Activated T-helper 9 cell treated with anti-CD3 and anti-CD28 coated beads, Interleukin-2, amount 50 U/mL, for 16 hours (primary cell): ENCODE measurements around the gene KANK4.

Experiments used
- DNase-seq: peaks from one replicate; pipeline ENCODE4 v3.0.0-alpha.2; 2020; ENCODE audit warnings: low read depth

KANK4 gene

DNA sequence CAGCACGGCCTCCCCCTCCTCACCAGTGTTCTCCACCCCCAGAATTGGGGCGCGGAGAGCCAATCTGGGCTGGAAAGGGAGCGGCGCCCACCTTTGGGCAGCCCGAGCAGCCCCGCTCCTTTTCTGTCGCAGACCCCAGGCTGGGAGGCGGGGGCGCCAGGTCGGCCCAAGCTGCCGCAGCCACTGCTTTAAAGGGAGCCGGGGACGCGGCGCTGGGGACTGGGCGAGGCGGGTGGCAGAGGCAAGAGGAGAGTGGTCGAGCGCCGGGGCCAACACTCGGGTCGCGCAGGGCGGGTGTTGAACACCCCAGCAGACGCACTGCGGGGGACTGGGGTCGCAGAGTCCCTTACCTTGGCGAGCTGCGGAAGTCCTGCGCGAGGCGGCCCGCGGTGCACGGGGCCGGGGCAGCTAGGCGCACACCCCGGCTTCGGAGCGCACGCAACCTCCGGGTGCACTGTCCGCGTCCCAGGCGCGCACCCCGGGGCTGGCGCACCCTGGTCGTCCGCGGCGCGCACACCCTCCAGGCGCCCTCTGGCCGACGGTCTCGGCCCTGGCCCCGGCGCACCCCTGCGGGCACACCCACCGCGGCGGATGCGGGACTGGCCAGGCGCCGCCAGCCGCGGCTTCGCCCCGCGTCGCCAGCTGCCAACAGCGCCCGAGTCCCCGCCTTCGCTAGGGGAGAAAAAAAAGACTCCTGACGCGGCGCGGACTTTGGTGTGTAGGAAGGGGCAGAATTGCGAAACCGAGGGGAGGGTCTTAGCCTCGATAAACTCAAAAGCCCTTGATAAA lies at the start of gene KANK4:
Gene KANK4, minus strand, starts transcription at position 679 of the 789 bp plus-strand sequence. CDS start 37,870 bp downstream, outside the sequence.
- DNase-seq = no peak

DNA sequence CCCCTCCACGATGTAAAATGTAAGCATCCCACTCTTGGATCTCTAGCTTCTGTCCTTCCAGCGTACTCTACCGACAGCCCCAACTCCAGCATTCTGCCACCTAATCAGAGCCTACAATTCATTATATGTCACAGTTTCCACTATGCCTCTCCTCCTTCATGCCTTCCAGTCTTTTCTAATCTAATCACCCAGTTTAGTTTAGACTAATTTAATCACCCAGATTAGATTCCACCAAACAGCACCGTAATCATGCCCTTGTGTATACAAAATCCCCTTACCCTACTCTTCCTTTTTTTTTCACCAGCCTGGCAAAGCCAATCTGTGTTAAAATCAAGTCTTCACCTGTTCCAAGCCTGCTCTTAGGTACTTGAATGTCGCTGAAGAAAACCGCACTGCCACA lies 49.8 kb upstream of the KANK4 start:
- no peak for DNase-seq

DNA sequence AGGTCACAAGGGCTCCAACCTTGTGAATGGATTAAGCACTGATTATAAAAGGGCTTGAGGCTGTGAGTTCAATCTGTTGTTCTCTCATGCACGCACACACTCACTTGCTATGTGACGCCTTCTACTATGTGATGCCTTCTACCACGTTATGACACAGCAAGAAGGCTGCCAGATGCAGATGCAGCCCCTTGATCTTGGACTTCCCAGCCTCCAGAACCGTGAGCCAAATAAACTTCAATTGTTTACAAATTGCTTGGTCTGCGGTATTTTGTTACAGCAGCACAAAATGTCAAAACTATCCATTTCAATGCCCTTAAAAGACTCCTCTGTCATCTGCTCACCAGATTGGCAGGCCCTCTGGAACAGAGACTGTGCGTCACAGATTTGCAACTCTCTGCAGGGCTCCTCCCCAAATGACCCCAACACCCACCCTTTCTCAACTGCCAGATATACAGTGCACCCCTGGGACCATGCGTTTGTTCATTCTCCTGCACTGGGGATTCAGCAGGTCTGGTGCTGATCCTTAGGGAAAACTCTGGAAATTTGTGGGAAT lies 47.8 kb upstream of the KANK4 start:
- no peak for DNase-seq

DNA sequence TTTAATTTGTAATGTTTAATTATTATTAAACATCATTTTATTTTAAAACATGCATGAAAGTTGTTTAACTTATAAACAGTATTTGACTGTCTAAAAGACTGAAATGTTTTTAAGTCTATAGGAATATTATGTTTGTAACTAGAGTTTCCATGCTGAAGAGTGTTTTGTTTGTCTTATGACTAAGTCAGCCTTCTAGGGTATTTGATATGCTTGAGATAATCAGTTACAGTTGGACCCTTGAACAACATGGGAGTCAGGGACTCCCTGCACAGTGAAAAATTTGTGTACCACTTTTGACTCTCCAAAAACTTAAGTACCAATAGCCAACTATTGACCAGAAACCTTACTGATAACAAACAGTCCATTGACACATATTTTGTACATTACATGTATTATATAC lies 45.5 kb upstream of the KANK4 start:
- no peak for DNase-seq

DNA sequence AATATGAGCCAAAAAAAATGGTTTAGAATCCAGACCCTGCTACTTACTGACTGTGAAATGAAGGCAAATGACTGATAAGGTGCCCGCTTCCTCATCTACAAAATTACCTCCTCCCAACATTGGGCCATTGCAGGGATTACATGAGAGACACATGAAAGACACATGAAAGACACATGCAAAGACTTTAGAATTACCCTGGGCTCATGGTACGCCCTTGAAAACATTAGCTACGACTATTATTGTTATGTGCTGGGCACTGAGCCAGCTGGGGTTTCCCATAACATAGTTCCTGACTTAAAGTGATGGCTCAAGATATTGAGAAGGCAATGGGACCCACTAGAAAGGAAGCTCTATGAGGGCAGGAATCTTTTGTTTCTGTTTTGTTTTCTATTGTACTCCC lies 43.7 kb upstream of the KANK4 start:
- no peak for DNase-seq

DNA sequence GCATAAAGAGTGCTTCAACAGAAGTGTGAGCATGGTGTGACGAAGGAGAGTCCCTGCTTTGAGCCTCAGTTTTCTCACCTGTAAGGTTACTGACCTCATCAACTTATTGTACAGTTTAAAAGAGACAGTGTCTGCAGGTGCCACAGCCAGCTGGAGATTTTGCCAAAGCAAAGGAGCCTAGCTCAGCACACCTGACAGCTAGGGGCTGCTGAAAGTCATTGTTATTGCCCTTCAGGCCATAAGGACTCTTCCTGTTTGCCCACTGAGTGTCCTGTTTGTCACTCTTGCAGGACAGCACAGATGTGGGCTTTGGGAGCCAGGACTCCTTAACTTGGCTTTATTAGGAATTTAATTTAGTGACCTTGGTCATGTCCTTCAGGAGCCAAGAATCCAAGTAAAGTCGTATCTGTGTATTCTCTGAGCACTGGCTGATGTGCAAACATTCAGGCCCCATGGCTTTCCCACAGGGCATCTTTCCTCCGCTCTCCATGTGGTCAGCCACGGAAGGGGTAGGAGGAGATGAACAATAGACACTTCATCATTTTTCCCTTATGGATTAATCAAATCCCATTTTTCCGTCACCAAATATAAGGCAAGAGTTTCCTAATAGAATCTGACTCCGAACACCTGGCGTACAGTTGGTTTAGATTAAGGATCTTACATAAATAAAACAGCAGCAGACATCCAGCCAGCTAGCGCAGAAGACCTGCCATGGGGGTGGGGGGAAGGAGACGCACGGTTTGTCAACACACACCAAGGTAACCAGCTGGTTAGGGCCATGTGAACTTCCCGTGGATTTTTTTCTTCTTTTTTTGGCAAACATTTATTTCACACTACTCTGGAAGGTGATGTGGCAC lies 43.1 kb upstream of the KANK4 start:
- DNase-seq = no peak

DNA sequence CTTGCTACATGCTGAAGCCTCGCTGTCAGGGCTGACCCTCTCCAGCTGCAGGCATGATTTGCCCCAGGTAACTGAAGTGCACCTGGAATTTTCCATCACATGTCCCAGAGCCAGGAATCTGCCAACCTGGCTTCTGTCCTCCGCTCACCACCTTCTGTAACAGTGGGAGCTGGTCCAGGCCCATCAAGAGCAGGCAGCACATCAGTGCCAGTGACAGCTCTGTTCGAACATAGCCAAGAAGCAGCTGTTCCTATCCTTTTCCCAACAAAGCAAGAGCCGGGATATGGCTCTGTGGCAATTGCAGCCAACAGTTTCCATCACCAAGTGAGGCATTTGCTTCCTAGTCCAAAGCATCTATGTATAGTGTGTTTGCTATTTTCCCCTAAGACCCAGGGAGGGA lies 42.2 kb upstream of the KANK4 start:
- DNase-seq = no peak

DNA sequence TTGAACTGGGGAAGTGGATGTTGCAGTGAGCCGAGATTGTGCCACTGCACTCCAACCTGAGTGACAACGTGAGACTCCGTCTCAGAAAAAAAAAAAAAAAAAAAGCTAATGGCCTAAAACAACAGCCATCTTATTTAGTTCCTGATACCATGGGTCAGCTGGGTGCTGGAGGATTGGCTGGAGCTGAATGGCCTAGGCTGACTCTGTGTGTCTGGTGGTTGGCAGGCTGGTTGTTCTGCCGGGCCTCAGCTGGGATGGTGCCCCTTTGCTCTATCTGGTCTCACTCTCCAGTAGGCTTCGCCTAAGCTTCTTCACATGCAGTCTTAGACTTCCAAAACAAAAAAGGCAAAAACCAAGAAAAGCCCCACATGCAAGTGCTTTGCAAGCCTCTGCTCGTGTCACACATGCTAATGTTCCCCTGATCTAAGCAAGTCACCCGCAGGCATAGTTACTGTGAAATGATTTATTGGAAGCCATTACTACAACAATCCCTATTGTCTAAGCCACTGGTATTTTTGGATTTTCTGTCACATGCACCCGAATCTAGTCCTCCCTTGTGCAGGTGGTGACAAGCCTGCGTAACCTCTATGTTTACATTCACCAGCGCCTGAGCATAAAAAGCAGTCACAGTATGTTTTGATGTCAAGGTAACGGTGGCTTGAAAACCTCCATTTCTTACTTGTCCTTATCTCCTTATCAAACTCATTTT lies 39.6 kb upstream of the KANK4 start:
- DNase-seq = no peak

DNA sequence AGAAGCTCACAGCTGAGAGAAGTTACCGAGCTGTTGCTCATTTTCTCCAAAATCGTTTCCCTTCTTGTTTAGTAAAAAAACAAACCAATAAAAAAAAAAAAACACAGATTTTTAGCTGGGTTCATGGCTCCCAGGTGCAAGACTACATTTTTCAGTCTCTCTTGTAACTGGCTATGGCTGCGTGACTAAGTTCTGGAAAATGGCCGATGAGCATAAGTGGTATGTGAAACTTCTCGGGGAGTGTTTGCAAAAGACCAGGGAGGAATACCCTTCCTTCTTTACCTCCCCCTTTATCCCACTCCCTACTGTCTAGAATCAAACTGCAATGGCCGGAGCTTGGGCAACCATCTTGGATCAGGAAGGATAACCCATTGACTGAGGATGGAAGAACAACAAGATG lies 38.7 kb upstream of the KANK4 start:
- no peak for DNase-seq

DNA sequence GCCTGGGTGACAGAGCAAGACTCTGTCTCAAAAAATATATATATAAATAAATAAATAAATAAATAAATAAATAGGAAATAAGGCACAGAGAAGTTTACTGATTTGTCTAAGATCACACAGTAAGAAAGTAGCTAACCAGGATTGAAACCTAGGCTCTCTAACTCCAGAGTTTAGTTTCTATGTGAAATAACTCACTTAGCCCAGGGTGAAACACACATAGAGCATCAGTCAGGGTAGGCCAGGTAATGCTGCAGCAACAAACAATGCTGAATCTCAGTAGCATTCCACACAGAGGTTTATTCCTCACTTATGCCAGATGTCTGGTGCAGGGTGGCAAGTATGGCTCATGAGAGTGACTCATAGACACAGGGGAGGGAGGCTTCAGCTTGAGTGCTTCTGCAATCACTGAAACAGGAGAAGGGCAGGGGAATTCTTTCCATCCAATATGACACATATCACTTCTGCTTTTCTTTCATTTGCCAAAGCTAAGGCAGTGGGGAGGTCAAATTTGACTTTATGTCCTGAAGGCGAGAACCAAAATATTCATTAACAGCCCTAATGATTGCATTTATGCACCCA lies 37.1 kb upstream of the KANK4 start:
- no peak for DNase-seq

DNA sequence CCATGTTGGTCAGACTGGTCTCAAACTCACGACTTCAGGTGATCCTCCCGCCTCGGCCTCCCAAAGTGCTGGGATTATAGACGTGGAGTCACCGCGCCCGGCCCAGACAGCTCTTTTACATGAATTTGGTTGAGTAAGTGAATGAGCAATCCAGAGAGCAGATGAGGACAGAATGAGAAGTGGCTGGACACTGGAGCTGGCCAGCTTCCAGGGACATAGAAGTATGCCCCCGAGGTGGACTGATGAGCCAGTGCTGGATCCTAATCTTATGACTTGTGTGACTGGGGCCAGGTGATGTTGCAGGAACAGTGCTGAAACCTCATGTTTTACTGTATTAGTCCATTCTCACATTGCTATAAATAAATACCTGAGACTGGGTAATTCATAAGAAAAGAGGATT lies 35.9 kb upstream of the KANK4 start:
- no peak for DNase-seq

DNA sequence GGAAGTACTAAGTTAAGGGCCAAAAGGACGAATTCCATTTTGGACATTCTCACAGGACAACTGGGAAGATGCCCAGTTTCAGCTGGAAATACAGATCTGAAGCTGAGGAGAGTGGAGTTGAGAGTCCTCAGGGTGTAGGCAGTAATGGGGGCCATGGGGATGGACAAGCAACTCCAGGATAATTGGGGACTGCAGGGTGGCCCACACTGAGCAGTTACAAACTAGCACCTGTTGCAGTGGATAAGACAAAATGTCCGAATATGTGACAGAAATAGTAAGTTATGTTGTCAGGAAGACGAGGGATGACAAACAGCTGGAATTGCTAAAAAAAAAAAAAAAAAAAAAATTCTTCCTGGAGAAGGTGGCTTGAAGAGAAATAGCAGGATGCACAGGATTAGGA lies 34.6 kb upstream of the KANK4 start:
- no peak for DNase-seq

DNA sequence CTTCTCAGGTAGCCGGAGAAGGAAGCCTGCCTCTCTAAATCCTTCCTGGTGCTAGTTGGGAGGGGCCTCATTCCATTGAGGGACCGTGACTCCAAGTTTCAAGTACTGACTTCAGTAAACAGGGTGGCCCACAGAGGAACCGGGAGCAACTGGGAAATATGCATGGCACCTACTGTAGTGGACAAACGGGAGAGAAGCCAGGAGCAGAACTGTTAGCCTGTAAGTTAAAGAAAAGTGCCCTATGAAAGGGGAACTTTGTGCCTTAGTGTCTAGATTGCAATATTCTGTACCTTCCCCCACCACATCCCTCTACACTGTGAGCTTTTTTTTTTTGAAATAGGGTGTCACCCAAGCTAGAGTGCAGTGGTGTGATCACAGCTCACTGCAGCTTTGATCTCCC lies 33.2 kb upstream of the KANK4 start:
- DNase-seq = no peak

DNA sequence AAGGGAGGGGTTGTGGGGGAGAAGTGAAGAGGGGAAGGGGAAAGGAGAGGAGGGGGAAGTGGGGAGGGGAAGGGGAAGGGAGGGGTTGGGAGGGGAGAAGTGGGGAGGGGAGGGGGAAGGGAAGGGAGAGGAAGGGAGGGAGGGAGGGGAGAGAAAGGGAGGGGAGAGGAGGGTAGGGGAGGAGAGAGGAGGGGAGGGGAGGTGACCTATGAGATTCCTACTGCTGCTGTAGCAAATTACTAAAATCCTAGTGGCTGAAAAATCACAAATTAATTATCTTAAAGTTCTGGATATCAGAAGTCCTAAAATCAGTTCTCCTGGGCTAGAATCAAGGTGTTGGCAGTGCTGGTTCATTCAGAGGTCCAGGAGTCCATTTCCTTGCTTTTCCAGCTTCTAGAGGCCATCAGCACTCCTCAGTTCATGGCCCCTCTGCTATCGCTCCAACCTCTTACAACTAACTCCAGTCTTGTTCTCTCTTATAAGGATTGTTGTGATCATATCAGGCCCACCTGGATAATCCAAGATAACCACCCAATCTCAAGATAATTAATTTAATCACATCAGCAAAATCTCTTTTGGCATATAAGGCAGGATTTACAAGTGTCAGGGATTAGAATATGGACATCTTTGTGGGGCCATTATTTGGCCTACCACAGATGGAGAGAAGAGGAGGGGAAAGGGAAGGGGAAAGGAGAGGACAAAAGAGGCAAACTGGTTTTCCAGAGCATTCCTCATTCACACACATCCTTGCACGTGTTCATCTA lies 30.4 kb upstream of the KANK4 start:
- DNase-seq = no peak

DNA sequence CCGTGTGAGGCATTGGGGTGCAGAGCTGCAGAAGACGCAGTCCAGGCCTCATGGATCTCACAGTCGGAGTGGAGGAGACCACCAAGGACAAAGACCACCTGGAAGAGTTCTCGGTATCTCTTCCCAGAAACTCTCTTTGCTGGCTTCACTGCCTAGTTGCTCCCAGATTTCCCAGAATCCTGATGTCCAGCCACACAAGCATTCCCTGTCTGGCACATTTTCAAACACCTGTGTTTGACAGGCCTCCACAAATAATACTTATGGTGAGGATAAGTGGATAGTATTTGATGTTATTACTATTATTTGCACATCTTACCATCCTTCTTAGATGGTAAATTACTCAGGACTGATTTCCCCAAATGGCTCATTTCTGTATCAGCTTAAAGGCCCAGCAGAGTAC lies 27.7 kb upstream of the KANK4 start:
- DNase-seq = no peak

DNA sequence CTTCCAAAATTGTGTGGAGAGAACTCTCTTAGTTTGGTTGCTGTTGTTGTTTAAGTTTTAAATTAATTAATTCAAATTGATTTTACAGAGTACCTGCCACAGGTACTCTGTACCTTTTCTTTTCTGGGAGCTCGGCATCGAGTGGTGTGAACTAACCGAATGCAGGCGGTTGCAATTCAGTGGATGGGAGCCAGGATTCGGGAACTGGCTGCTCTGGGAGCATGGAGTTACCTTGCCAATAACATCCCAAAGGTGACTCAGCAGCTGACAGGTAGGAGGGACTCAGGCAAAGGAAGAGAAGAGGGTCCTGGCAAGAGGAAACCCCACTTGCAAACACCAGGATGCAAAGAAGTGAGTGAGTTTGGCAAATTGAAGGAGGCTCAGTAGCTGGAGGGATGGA lies 24.7 kb upstream of the KANK4 start:
- no peak for DNase-seq

DNA sequence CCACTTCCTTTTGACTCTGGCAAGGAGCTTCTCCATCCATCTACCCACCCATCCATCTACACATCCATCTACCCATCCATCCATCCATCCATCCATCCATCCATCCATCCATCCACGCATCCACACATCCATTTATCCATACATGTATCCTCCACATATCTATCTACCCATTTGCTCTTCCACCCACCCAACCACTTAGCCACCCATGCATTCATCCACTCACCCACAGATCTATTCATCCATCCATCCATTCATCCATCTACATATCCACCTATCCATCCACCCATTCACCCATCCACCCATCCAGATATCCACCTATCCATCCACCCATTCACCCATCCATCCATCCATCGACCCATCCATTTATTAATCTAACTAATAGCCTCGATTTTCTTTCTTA lies 23.0 kb upstream of the KANK4 start:
- DNase-seq = no peak

DNA sequence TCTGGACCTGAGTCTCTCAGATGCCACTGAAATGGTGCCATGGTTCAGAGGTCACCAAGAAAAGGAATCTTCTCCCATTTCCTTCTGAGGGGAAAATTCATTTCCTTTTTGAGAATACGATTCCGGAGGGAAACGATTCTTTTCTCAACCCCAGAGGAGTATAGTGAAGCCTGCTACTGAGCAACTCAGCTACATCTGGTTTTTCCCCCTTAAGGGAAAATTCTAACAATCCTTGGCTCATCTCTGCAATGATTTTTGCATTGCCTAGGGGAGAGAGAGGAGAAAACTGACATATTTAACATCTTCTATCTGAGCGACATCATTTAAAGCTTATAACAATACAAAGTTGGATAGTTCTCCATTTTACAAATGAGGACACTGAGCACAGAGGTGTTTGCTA lies 22.4 kb upstream of the KANK4 start:
- DNase-seq = no peak

DNA sequence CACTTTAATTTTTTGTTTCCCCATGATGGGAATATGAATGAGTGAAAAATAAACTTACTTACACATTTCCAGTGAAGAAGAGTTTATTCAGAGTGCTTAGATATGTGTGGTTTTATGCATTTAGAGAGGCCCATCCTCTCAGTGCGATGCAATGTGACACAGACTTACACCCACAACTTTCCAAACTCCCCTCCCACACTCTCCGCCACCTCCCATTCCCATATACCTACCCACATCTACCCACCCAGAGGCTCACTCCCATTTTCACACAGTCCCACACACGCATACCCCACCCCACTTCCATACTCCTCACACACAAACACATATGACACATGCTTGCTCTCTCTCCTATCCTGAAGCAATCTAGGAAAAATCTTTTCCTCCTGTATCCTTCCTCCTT lies 21.9 kb upstream of the KANK4 start:
- DNase-seq = no peak

DNA sequence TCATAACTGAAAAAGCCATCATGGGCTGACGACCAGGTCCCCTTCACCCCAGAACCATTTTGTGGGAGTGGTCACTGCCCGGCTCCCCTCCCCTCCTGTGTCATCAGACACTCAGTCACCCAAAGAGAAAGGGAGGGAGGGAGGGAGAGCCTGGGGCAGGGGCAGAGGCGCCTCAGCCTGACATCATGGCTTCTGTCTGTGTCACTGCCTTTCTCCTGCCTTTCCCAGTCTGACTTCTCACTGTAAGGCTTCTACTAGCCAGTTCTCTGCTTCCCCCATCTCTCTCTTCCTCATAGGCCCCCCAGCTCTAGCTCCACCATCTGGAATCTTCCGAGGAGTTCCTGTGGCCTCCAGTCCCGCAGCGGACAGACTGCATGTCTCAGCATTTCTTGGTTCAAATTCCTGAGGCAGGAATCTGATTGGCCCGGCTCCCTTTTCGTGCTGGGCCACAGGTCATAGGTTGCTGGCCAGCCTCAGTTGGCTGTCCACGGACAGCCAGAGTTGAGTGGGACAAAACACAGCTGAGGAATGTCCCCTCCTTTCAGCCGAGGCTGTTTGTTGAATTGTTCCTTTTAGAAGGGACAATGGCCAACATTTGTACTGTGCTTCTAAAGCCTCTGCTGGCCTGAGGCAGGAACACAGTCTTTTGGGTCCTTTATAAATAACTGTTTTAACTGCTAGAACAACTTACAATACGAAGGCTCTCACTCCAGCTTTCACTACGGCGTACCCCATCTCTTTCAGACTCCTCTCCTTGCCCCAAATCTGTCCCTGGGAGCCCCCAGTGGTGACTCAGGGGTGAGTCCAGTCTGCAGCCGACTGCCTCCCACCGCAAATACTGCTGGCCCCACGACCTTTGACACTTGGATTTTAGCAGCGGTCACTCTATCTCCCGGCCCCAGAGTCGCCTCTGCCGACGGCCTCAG lies 18.7 kb upstream of the KANK4 start:
- DNase-seq = no peak
